ENCODE measurements around the gene MMAB.

Gene MMAB

GRCh38 chr12:109535231-109535862, 38.0 kb downstream of the MMAB start:
- no peak for FAIRE-seq

- no peak for FAIRE-seq
These were observed 38.8 kb downstream of the MMAB start for GRCh38 chr12:109534456-109534855.

- FAIRE-seq = no peak
These were observed 39.9 kb downstream of the MMAB start for GRCh38 chr12:109533487-109533740.

- FAIRE-seq = no peak
These were observed 40.4 kb downstream of the MMAB start for GRCh38 chr12:109532721-109533486.

GRCh38 chr12:109531411-109531810, 41.9 kb downstream of the MMAB start:
- FAIRE-seq = no peak

- FAIRE-seq = no peak
These were observed 43.3 kb downstream of the MMAB start for GRCh38 chr12:109529691-109530640.

GRCh38 chr12:109527489-109528123, 45.7 kb downstream of the MMAB start:
- no peak for FAIRE-seq

- FAIRE-seq = no peak
These were observed 48.1 kb downstream of the MMAB start for GRCh38 chr12:109525279-109525585.

GRCh38 chr12:109524466-109525278, 48.6 kb downstream of the MMAB start:
- no peak for FAIRE-seq

- no peak for FAIRE-seq
These were observed 49.8 kb downstream of the MMAB start for GRCh38 chr12:109523504-109523903.

- FAIRE-seq = no peak
These were observed 50.2 kb downstream of the MMAB start for GRCh38 chr12:109523071-109523470.

GRCh38 chr12:109521831-109522230, 51.5 kb downstream of the MMAB start:
- no peak for FAIRE-seq

GRCh38 chr12:109519787-109520186, 53.5 kb downstream of the MMAB start:
- no peak for FAIRE-seq

GRCh38 chr12:109518820-109519665, 54.3 kb downstream of the MMAB start:
- peak; percentile 79 for FAIRE-seq

GRCh38 chr12:109517619-109518018, 55.7 kb downstream of the MMAB start:
- no peak for FAIRE-seq

- FAIRE-seq = no peak
These were observed 59.3 kb downstream of the MMAB start for GRCh38 chr12:109513977-109514376.

- no peak for FAIRE-seq
These were observed 60.3 kb downstream of the MMAB start for GRCh38 chr12:109513051-109513450.

- no peak for FAIRE-seq
These were observed 60.7 kb downstream of the MMAB start for GRCh38 chr12:109512608-109513007.

- no peak for FAIRE-seq
These were observed 63.1 kb downstream of the MMAB start for GRCh38 chr12:109510196-109510595.

- FAIRE-seq = no peak
These were observed 69.2 kb downstream of the MMAB start for GRCh38 chr12:109504068-109504467.

Measured in A204.1 (cell line).